ENCODE data around the gene ATMIN. TPM values are rescaled to one million over a fixed set of nuclear protein-coding genes. Genes with fewer than 3 reads are reported as not detected.
A peak's percentile ranks its signal among the peaks of the same experiment; 100 is the strongest.

ATMIN gene
- total and polyA plus RNA-seq, 10 of the 15 experiments (the other 5 are each of a cell fraction or from before 2014, with no cell fraction given) = 5.2 to 28.9 (median 18.3) TPM

DNA sequence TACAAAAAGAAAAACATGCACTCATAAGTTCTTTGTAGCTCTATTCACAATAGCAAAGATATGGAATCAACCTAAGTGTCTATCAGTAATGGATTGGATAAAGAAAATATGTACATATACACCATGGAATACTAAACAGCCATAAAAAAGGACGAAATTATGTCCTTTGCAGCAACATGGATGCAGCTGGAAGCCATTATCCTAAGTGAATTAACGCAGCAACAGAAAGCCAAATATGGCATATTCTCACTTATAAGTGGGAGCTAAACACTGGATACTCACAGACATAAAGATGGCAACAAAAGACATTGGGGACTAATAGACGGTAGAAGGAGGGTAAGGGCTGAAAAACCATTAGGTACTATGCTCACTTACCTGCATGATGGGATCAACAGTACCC lies 34.8 kb upstream of the ATMIN start:
- ChIA-PET RAD21 (ENCODE audit: unreplicated experiment) (no interaction called here), POLR2A (interaction anchor here (0.7 kb wide), 1 partner anchor 75 kb away, joined by 3 read pairs; no protein-coding TSS in a partner anchor), CTCF (interaction anchor here (0.8 kb wide), 1 partner anchor 52 kb away, joined by 3 read pairs; no protein-coding TSS in a partner anchor), SMC1A (ENCODE audit: uncharacterized antibody, unreplicated experiment) (interaction anchor here (0.6 to 1.7 kb wide), 3 partner anchors 10 to 260 kb away, joined by 3 read pairs; no protein-coding TSS in a partner anchor)
- no peak for ATAC-seq
- no TSS peak for BruUV-seq (replicated peaks)
- Histone ChIP-seq H3K4me1 (ENCODE audit: control insufficient read depth, insufficient read depth, low read length) (peaks cover 3% of the 10 kb centered on the region), H2AFZ (ENCODE audit: control insufficient read depth, low read depth, low read length) (no peak overlapping the region), H3K36me3 (ENCODE audit: control insufficient read depth in 2 of 2, insufficient read depth in 2 of 2, low read length in 1 of 2) (0 out of 4 replicates have a peak, but pooled peaks cover 0 to 2% of the 10 kb centered on the region in 2 experiments), H4K20me1 (ENCODE audit: control insufficient read depth, insufficient read depth) (no peaks in the 10 kb centered on the region), H3K79me2 (ENCODE audit: control insufficient read depth, insufficient read depth, low read length) (peaks cover 97% of the 10 kb centered on the region), H3K9me3 (replicated peaks; ENCODE audit: control insufficient read depth, insufficient read depth, low read length) (no peaks in the 10 kb centered on the region; the same call in 2 of the 3 replicates), H3K4me3 (no peak overlapping the region), H3K4me2 (ENCODE audit: control insufficient read depth, insufficient read depth) (no peak overlapping the region; the same call in 1 of the 2 replicates), H3K9ac (ENCODE audit: control insufficient read depth, insufficient read depth, low read length) (no peak overlapping the region), H3K27me3 (replicated peaks in 1 of 2; ENCODE audit: control insufficient read depth in 2 of 2, insufficient read depth in 2 of 2, low read length in 1 of 2) (no peaks in the 10 kb centered on the region), H3K27ac (ENCODE audit: control insufficient read depth, insufficient read depth) (no peak overlapping the region)
- DNase-seq (ENCODE audit: low read depth, low spot score) = no peak
- TF ChIP-seq, protein P1, sequence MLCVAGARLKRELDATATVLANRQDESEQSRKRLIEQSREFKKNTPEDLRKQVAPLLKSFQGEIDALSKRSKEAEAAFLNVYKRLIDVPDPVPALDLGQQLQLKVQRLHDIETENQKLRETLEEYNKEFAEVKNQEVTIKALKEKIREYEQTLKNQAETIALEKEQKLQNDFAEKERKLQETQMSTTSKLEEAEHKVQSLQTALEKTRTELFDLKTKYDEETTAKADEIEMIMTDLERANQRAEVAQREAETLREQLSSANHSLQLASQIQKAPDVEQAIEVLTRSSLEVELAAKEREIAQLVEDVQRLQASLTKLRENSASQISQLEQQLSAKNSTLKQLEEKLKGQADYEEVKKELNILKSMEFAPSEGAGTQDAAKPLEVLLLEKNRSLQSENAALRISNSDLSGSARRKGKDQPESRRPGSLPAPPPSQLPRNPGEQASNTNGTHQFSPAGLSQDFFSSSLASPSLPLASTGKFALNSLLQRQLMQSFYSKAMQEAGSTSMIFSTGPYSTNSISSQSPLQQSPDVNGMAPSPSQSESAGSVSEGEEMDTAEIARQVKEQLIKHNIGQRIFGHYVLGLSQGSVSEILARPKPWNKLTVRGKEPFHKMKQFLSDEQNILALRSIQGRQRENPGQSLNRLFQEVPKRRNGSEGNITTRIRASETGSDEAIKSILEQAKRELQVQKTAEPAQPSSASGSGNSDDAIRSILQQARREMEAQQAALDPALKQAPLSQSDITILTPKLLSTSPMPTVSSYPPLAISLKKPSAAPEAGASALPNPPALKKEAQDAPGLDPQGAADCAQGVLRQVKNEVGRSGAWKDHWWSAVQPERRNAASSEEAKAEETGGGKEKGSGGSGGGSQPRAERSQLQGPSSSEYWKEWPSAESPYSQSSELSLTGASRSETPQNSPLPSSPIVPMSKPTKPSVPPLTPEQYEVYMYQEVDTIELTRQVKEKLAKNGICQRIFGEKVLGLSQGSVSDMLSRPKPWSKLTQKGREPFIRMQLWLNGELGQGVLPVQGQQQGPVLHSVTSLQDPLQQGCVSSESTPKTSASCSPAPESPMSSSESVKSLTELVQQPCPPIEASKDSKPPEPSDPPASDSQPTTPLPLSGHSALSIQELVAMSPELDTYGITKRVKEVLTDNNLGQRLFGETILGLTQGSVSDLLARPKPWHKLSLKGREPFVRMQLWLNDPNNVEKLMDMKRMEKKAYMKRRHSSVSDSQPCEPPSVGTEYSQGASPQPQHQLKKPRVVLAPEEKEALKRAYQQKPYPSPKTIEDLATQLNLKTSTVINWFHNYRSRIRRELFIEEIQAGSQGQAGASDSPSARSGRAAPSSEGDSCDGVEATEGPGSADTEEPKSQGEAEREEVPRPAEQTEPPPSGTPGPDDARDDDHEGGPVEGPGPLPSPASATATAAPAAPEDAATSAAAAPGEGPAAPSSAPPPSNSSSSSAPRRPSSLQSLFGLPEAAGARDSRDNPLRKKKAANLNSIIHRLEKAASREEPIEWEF (IDR thresholded peaks at IDR 0.05; ENCODE audit: insufficient replicate concordance, low read depth, low read length) = no peak
- TF ChIP-seq ZNF217 (IDR thresholded peaks at IDR 0.05) = peak; percentile 58; the same call in 1 of the 2 replicates
- TF ChIP-seq SPI1 (IDR thresholded peaks at IDR 0.05; ENCODE audit: borderline replicate concordance, insufficient read depth, low read depth, low read length) = no peak
- intact Hi-C loops (cut with micrococcal nuclease; ENCODE audit: unreplicated experiment) (loop anchor here (10.0 kb wide), 3 partner anchors 314 to 1654 kb away; partner anchors contain the start of gene GAN), in situ Hi-C loops (cut with MboI) (no loop called here)
- 97% methylated on average over 3 of the region's 3 CpGs for WGBS (ENCODE audit: insufficient coverage, insufficient replicate concordance, low lambda C conversion rate, missing lambda C conversion rate)
- no peak for FAIRE-seq
